ENCODE measurements around the gene THSD7A.
A peak's percentile ranks its signal among the peaks of the same experiment; 100 is the strongest.

Gene THSD7A

DNA sequence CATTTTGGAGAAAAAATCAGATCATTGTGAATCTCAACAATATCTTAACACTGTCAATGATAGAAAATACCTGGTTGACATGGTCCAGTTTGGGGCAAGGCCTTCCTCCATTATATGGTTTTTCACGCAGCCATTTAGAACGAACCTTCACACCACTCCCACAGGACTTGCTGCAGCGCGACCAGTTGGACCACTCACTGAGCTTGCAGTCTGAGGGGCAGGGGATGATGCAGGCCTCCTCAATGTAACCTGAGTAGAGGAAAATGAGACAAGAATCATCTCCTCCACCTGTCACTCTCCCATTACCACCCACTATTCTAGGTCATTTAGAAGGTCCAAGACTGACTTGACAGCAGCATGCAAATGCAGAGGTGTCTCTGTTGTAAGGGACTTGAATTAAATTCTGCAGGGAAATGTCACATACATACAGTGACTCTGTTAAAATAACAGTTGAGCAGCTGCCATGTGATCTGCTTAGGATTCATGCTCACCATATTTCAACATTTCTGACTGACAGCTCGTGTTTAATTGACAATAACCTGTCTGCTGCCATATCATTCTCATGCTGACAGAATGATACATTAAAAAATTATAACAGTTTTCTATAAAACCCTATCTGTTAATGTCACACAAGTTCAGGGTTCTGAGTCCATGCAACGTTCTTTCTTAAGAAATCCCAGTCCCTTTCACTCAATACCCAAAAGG, 403.0 kb downstream of the THSD7A start:
- TF ChIP-seq, protein P1, sequence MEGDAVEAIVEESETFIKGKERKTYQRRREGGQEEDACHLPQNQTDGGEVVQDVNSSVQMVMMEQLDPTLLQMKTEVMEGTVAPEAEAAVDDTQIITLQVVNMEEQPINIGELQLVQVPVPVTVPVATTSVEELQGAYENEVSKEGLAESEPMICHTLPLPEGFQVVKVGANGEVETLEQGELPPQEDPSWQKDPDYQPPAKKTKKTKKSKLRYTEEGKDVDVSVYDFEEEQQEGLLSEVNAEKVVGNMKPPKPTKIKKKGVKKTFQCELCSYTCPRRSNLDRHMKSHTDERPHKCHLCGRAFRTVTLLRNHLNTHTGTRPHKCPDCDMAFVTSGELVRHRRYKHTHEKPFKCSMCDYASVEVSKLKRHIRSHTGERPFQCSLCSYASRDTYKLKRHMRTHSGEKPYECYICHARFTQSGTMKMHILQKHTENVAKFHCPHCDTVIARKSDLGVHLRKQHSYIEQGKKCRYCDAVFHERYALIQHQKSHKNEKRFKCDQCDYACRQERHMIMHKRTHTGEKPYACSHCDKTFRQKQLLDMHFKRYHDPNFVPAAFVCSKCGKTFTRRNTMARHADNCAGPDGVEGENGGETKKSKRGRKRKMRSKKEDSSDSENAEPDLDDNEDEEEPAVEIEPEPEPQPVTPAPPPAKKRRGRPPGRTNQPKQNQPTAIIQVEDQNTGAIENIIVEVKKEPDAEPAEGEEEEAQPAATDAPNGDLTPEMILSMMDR (conservative IDR thresholded peaks at IDR 0.05; ENCODE audit: low read depth) = no peak
- ChIA-PET POLR2A (ENCODE audit: low non-redundant PET) (no interaction called here), CTCF (no interaction called here)
- DNase-seq (ENCODE audit: low spot score) = no peak
- H3K27ac ChIP-seq = no peak overlapping the region

DNA sequence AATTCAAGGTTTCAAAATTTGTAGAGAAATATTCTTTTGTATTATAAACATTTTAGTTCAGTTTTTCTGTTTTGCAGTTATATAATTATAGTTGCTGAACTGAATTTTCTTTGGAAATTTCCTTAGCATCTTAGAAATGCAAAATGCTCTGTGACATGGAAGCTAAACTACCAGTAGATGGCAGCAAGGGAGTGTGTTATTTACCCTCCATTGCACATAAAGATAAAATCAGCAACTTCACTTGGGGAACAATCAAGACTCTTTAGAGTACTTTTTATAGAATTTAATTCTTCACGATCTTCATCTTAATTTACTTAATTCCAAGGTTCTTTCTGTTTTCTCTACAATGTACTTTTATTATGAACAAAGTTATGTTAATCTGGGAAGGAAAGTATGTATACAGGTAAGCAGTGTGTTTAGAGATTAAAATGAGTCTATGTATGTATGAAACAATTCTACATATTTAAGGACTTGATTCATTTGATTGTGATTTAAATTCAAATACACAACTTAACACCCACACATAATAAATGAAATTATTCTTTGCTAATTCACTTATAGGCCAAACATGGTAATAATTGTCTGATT, 404.2 kb downstream of the THSD7A start:
- peak; percentile 35 for DNase-seq (ENCODE audit: low spot score)
- TF ChIP-seq, protein P1 (conservative IDR thresholded peaks at IDR 0.05; ENCODE audit: low read depth) = peak; percentile 78
- CTCF ChIA-PET = interaction anchor here (0.7 to 1.0 kb wide), 3 partner anchors 11 to 855 kb away, joined by 3 to 4 read pairs (median 4); no protein-coding TSS in a partner anchor
- no peak overlapping the region for H3K27ac ChIP-seq
- POLR2A ChIA-PET (ENCODE audit: low non-redundant PET) = no interaction called here

DNA sequence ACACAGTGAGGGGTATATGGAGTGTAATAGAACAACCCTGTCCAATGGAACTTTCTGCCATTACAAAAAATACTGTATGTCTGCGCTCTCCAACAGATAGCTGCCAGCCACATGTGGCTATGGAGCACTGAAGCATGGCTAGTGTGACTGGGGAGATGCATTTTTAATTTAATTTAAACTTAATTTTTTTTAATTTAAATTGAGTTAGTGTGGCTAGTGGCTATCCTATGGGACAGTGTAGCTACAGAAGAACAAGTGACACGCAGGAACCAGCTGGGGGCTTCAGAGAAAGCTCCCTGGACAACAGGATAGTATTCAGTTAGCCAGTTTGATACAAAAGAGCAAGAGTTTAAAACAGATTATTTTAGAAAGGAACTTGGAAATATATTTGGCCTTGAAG, 408.0 kb downstream of the THSD7A start:
- DNase-seq (ENCODE audit: low spot score) = no peak
- no peak overlapping the region for H3K27ac ChIP-seq
- TF ChIP-seq, protein P1 (conservative IDR thresholded peaks at IDR 0.05; ENCODE audit: low read depth) = no peak
- POLR2A ChIA-PET (ENCODE audit: low non-redundant PET) = no interaction called here
- CTCF ChIA-PET = no interaction called here

DNA sequence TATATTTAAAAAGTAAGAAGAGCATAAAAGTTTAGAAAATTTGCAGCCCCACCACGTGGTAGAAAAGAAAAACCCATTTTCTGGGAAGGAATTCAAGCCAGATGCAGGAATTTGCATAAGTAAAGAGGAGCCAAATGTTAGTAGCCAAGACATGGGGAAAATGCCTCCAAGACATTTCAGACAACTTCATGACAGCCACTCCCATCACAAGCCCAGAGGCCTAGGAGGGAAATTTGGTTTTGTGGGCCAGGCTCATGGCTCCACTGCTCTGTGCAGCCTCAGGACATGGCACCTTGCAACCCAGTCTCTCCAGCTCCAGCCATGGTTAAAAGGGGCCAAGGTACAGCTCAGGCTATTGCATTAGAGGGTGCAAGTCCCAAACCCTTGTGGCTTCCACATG, 411.9 kb downstream of the THSD7A start:
- TF ChIP-seq, protein P1 (conservative IDR thresholded peaks at IDR 0.05; ENCODE audit: low read depth) = no peak
- ChIA-PET CTCF (no interaction called here), POLR2A (ENCODE audit: low non-redundant PET) (no interaction called here)
- no peak for DNase-seq (ENCODE audit: low spot score)
- no peak overlapping the region for H3K27ac ChIP-seq

DNA sequence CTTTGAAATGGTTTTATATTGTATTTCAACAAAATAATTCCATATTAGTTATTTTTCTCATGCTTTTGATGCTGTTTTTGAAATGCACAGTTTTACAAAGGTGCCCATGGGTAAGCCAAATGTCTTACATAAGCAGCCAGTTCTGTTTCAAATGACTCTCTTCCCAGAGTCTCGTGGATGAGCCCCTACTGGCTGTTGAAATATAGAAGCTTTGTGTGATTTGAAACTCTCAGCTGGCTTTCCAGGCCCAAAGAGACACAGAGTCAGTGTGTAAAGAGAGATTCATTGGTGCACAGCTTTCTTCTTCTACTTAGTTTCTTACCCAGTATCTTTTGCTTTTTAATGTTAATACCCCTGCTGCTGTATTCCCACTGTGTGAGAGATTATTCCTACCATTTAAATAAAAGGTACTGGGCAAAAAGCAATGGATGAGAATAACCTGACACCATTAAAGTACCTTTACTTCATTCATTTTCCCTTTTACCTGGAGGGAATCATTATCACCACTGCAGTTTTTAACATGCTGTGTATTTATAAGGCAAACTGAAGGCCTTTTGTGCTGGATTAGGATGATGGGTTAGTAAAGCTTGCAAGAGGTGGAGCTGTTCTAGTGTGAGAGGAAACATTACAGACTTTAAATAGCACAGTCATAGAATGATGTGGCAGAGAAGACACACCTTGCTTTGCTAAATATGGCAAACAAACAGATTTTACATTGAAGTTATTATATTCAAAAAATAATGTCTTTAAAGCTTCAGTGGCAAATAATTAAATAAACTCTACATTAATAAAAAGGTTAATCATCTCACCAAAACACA, 415.1 kb downstream of the THSD7A start:
- no peak overlapping the region for H3K27ac ChIP-seq
- POLR2A ChIA-PET (ENCODE audit: low non-redundant PET) = no interaction called here
- no peak for DNase-seq (ENCODE audit: low spot score)
- CTCF ChIA-PET = interaction anchor here (0.6 kb wide), 1 partner anchor 11 kb away, joined by 3 read pairs; no protein-coding TSS in a partner anchor
- TF ChIP-seq, protein P1 (conservative IDR thresholded peaks at IDR 0.05; ENCODE audit: low read depth) = no peak

DNA sequence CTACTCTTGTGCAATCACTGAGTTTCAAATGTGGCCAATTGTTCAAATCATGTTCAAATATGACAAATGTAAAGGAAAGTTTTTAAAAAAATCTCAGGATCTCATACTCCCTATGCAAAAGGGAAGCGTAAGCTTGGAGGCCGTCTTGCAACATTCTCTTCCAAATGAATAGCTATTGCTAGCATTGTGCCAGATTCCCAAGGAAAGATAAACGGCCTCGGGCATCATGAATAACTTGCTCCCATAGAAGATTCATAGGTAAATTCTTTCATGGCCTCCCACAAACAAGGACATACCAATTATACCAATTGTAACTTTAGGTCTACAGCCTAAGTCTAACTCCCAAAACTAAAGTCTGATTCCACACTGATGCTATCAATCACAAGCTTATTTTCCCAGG, 416.9 kb downstream of the THSD7A start:
- POLR2A ChIA-PET (ENCODE audit: low non-redundant PET) = no interaction called here
- H3K27ac ChIP-seq = no peak overlapping the region
- no peak for DNase-seq (ENCODE audit: low spot score)
- CTCF ChIA-PET = no interaction called here
- TF ChIP-seq, protein P1 (conservative IDR thresholded peaks at IDR 0.05; ENCODE audit: low read depth) = no peak
